Caco-2 (cell line): ENCODE results near the gene POLD1. TPM values are rescaled to one million over a fixed set of nuclear protein-coding genes. Genes with fewer than 3 reads are reported as not detected.

Source experiments
- BruUV-seq: library from RNA; stranded (reverse); fragments of 400-500 nt; replicated peaks from 2 replicates; lab custom pipeline; 2021; lab: Mats Ljungman, UMichigan
- CTCF ChIA-PET: fragments of 300-600 bp; sonication (Branson Sonifier 250); formaldehyde crosslinking; loops from one replicate; lab custom pipeline; 2022; ENCODE audit warnings: antibody characterized with exemption; lab: Charles Lee
- POLR2A ChIA-PET: fragments of 300-600 bp; sonication (Branson Sonifier 250); formaldehyde crosslinking; loops from one replicate; lab custom pipeline; 2022; ENCODE audit warnings: antibody characterized with exemption; lab: Charles Lee
- DNase-seq, 2 experiments: peaks; one replicate each; pipeline versions ENCODE4 v3.0.0 to v3.0.0-alpha.2; 2020 to 2022
- H3K27me3 ChIP-seq: replicated peaks from 2 replicates; pipeline ENCODE4 v1.6.0; 2011; ENCODE audit warnings: low read length; ENCODE audit not compliant: control insufficient read depth, insufficient read depth
- H3K36me3 ChIP-seq: 2 replicates; pipeline ENCODE4 v1.5.1; 2011; ENCODE audit warnings: low read length; ENCODE audit not compliant: control insufficient read depth, insufficient read depth
- H3K4me1 ChIP-seq: fragments of 250-450 bp; sonication (Bioruptor Pico); 2 replicates; pipeline ENCODE4 v1.5.1; 2020; ENCODE audit warnings: mild to moderate bottlenecking
- H3K4me3 ChIP-seq: 2 replicates; pipeline ENCODE4 v1.5.1; 2011; ENCODE audit warnings: low read depth, mild to moderate bottlenecking, control low read depth, low read length
- H3K9me3 ChIP-seq: fragments of 250-450 bp; sonication (Bioruptor Pico); 2 replicates; pipeline ENCODE4 v1.5.1; 2020; ENCODE audit warnings: mild to moderate bottlenecking, moderate library complexity
- H3K27ac Mint-ChIP-seq: one replicate; pipeline ENCODE4 v1.8.0; 2022; ENCODE audit warnings: mixed read lengths; ENCODE audit not compliant: unreplicated experiment
- H3K27me3 Mint-ChIP-seq: one replicate; pipeline ENCODE4 v1.8.0; 2022; ENCODE audit warnings: mixed read lengths; ENCODE audit not compliant: insufficient read depth, unreplicated experiment
- H3K36me3 Mint-ChIP-seq: one replicate; pipeline ENCODE4 v1.8.0; 2022; ENCODE audit warnings: mild to moderate bottlenecking, mixed read lengths; ENCODE audit not compliant: insufficient read depth, unreplicated experiment
- H3K4me1 Mint-ChIP-seq: one replicate; pipeline ENCODE4 v1.8.0; 2022; ENCODE audit warnings: low read depth, mixed read lengths; ENCODE audit not compliant: unreplicated experiment
- H3K4me3 Mint-ChIP-seq: one replicate; pipeline ENCODE4 v1.8.0; 2022; ENCODE audit warnings: mild to moderate bottlenecking, moderate library complexity, mixed read lengths; ENCODE audit not compliant: unreplicated experiment
- H3K9me3 Mint-ChIP-seq: one replicate; pipeline ENCODE4 v1.8.0; 2022; ENCODE audit warnings: mixed read lengths; ENCODE audit not compliant: unreplicated experiment
- intact Hi-C: fragments of 100-400 bp; cut with micrococcal nuclease; formaldehyde crosslinking; loops from one replicate; pipeline ENCODE4 v1.10.0; 2022; ENCODE audit not compliant: unreplicated experiment
- total RNA-seq: library from RNA; stranded (reverse); gene quantifications from 2 replicates; pipeline ENCODE4 v1.2.3, GENCODE V29; 2022
- TF ChIP-seq, protein P1 (sequence below), 2 experiments: fragments of 200-600 bp in 1 of 2; IDR thresholded peaks; 1 replicate in 1 of 2; 2 replicates in 1 of 2; pipeline versions ENCODE4 v1.5.1 to v1.8.0; 2011 to 2022; ENCODE audit warnings: antibody characterized with exemption in 1 of 2, control low read depth in 1 of 2, inconsistent platforms in 1 of 2, low read depth in 1 of 2, low read length in 1 of 2, mild to moderate bottlenecking in 1 of 2, moderate library complexity in 1 of 2; ENCODE audit not compliant: insufficient read depth in 1 of 2, severe bottlenecking in 1 of 2, unreplicated experiment in 1 of 2

POLD1 gene
- total RNA-seq, 1 experiment from 2014 or later, result 128 TPM

DNA sequence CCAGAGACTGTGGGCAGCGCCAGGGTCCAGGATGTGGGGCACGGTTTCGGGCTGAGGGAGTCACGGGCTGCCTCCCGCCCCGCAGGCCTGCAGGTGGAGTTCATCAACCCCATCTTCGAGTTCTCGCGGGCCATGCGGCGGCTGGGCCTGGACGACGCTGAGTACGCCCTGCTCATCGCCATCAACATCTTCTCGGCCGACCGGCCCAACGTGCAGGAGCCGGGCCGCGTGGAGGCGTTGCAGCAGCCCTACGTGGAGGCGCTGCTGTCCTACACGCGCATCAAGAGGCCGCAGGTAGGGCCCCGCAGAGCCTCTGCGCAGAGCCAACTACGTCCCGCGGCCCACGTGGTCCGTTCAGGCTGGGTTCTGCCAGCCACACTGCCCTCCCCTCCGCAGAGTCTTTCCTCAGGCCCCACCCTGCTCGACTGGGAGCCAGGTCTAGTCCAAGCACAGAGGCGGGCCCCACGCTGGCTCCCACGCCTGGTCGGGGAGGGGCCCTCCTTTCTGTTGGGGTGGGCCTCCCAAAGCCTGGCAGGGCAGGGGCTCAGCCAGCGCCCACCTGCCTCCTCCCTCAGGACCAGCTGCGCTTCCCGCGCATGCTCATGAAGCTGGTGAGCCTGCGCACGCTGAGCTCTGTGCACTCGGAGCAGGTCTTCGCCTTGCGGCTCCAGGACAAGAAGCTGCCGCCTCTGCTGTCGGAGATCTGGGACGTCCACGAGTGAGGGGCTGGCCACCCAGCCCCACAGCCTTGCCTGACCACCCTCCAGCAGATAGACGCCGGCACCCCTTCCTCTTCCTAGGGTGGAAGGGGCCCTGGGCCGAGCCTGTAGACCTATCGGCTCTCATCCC lies 2.0 kb upstream of the POLD1 start:
- POLR2A ChIA-PET, result no interaction called here
- peaks cover 53% of the 10 kb centered on the region for H3K36me3 Mint-ChIP-seq
- peaks cover 9% of the 10 kb centered on the region for H3K36me3 ChIP-seq

DNA sequence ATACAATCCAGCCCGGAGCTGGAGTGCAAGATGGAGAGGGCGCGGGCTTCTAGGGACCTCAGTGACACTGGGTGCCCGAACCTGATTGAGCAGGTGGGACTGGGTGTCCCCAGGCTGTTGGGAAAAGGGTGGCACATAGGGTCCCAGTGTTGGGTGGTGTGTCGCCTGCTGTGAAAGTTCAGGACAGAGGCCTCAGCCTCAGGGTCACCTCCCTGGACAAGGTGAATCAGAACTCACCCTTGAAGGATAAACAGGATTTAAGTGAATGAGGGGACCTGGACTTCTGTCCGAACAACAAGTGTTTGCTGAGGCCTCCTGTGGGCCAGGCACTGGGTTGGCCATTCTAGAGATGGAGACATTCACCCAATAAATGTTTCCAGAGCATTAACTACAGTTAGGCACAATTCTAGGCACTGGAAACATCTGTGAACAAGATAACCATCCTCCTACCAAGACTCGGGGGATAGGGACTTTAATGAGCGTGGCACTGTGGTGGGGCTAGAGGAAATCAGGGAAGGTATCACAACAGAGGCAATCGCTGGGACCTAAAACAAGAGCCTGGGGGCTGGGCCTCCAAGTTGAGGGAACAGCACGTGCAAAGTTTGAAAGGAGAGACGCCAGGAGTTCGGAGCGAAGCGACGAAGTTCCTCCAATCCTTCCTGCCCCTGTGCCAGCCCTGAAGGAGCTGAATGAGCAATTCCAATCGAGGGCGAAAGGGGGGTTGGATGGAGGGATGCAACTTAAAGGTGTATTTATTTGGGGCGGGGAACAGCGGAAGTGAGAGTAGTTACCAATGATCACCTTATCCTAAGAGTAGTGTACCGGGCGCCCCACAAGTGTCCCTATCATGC lies 921 bp upstream of the POLD1 start:
- ChIA-PET CTCF (interaction anchor here (0.6 to 2.1 kb wide), 5 partner anchors 11 to 173 kb away, joined by 3 to 20 read pairs (median 6); no protein-coding TSS in a partner anchor), POLR2A (interaction anchor here (2.0 kb wide), 1 partner anchor 77 kb away, joined by 18 read pairs; no protein-coding TSS in a partner anchor)
- TSS peak; percentile 96 for BruUV-seq
- no peak for DNase-seq
- peaks cover 8% of the 10 kb centered on the region for H3K36me3 ChIP-seq
- peak overlapping the region; percentile 91 for H3K27ac Mint-ChIP-seq
- intact Hi-C loops, result no loop called here
- no peaks in the 10 kb centered on the region for H3K9me3 ChIP-seq
- no peaks in the 10 kb centered on the region for H3K27me3 Mint-ChIP-seq
- H3K9me3 Mint-ChIP-seq, result no peaks in the 10 kb centered on the region
- peak overlapping the region; percentile 86 for H3K4me3 Mint-ChIP-seq
- peaks cover 49% of the 10 kb centered on the region for H3K36me3 Mint-ChIP-seq
- peaks cover 6% of the 10 kb centered on the region; the same call in 1 of the 2 replicates for H3K4me1 ChIP-seq
- no peaks in the 10 kb centered on the region for H3K27me3 ChIP-seq
- TF ChIP-seq, protein P1, sequence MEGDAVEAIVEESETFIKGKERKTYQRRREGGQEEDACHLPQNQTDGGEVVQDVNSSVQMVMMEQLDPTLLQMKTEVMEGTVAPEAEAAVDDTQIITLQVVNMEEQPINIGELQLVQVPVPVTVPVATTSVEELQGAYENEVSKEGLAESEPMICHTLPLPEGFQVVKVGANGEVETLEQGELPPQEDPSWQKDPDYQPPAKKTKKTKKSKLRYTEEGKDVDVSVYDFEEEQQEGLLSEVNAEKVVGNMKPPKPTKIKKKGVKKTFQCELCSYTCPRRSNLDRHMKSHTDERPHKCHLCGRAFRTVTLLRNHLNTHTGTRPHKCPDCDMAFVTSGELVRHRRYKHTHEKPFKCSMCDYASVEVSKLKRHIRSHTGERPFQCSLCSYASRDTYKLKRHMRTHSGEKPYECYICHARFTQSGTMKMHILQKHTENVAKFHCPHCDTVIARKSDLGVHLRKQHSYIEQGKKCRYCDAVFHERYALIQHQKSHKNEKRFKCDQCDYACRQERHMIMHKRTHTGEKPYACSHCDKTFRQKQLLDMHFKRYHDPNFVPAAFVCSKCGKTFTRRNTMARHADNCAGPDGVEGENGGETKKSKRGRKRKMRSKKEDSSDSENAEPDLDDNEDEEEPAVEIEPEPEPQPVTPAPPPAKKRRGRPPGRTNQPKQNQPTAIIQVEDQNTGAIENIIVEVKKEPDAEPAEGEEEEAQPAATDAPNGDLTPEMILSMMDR (IDR thresholded peaks at IDR 0.05; ENCODE audit: insufficient read depth in 1 of 2, low read depth in 1 of 2, low read length in 1 of 2, severe bottlenecking in 1 of 2, unreplicated experiment in 1 of 2), result no peak
- H3K4me3 ChIP-seq, result peak overlapping the region; percentile 72
- H3K4me1 Mint-ChIP-seq, result peaks cover 10% of the 10 kb centered on the region

More for the DNA sequence above, 2.0 kb upstream of the POLD1 start:
- BruUV-seq, result no TSS peak
- peaks cover 10% of the 10 kb centered on the region for H3K4me1 Mint-ChIP-seq
- no peaks in the 10 kb centered on the region for H3K27me3 Mint-ChIP-seq
- Histone ChIP-seq H3K4me3 (no peak overlapping the region), H3K9me3 (no peaks in the 10 kb centered on the region), H3K4me1 (peaks cover 6% of the 10 kb centered on the region; the same call in 1 of the 2 replicates), H3K27me3 (no peaks in the 10 kb centered on the region)
- DNase-seq, result no peak
- CTCF ChIA-PET, result no interaction called here
- no peak overlapping the region for H3K4me3 Mint-ChIP-seq
- intact Hi-C loops, result no loop called here
- H3K27ac Mint-ChIP-seq, result no peak overlapping the region
- no peaks in the 10 kb centered on the region for H3K9me3 Mint-ChIP-seq
- TF ChIP-seq, protein P1 (IDR thresholded peaks at IDR 0.05; ENCODE audit: insufficient read depth in 1 of 2, low read depth in 1 of 2, low read length in 1 of 2, severe bottlenecking in 1 of 2, unreplicated experiment in 1 of 2), result no peak
